CD4-positive, alpha-beta T cell (primary cell): ENCODE results near the gene PLCB1. TPM values are rescaled to one million over a fixed set of nuclear protein-coding genes. Genes with fewer than 3 reads are reported as not detected.

ENCODE experiments used
- ATAC-seq: fragments of 200-7000 bp; cut with Tn5 transposase; one replicate; pipeline ENCODE4 v1.10.0; 2022; ENCODE audit warnings: mild to moderate bottlenecking; ENCODE audit not compliant: poor library complexity
- CTCF ChIA-PET: fragments of 350-600 bp; sonication (Branson Sonifier 250); formaldehyde crosslinking; loops from one replicate; lab custom pipeline; 2021; ENCODE audit warnings: antibody characterized with exemption, inconsistent platforms; lab: Charles Lee
- POLR2A ChIA-PET: fragments of 350-600 bp; sonication (Branson Sonifier 250); formaldehyde crosslinking; loops from one replicate; lab custom pipeline; 2021; ENCODE audit warnings: antibody characterized with exemption, inconsistent platforms; lab: Charles Lee
- DNase-seq, 14 experiments: peaks; one replicate each; pipeline ENCODE4 v3.0.0-alpha.2; 2013 to 2020; ENCODE audit warnings: mixed read lengths in 2 of 14
- H3K27ac ChIP-seq, 2 donors: one replicate each; pipeline versions ENCODE4 v1.5.1 to v1.7.0; 2013; ENCODE audit warnings: low read length in 2 of 2, low read depth in 1 of 2, mild to moderate bottlenecking in 1 of 2
- H3K27me3 ChIP-seq, 2 experiments: 1 replicate in 1 of 2; 2 replicates in 1 of 2; pipeline versions ENCODE4 v1.6.1 to v1.7.0; 2013; ENCODE audit warnings: low read length in 2 of 2, control low read depth in 1 of 2, mild to moderate bottlenecking in 1 of 2, moderate library complexity in 1 of 2; ENCODE audit not compliant: insufficient read depth in 2 of 2, control insufficient read depth in 1 of 2
- H3K36me3 ChIP-seq: one replicate; pipeline ENCODE4 v1.6.1; 2013; ENCODE audit warnings: low read length, control low read depth; ENCODE audit not compliant: insufficient read depth
- H3K4me1 ChIP-seq: one replicate; pipeline ENCODE4 v1.6.1; 2013; ENCODE audit warnings: low read length, control low read depth; ENCODE audit not compliant: insufficient read depth
- H3K4me3 ChIP-seq: one replicate; pipeline ENCODE4 v1.5.1; 2013; ENCODE audit warnings: mild to moderate bottlenecking, low read length, moderate library complexity
- H3K9me3 ChIP-seq, 2 experiments: 1 replicate in 1 of 2; 2 replicates in 1 of 2; pipeline versions ENCODE4 v1.6.1 to v1.7.0; 2013; ENCODE audit warnings: low read length in 2 of 2, mild to moderate bottlenecking in 2 of 2, control low read depth in 1 of 2, moderate library complexity in 1 of 2; ENCODE audit not compliant: control insufficient read depth in 1 of 2, insufficient read depth in 1 of 2
- H3K27ac Mint-ChIP-seq: one replicate; pipeline ENCODE4 v1.8.0; 2020; ENCODE audit warnings: mixed read lengths
- H3K27me3 Mint-ChIP-seq: one replicate; pipeline ENCODE4 v1.8.0; 2021; ENCODE audit warnings: mixed read lengths
- H3K36me3 Mint-ChIP-seq: one replicate; pipeline ENCODE4 v1.8.0; 2021; ENCODE audit warnings: low read depth, mixed read lengths
- H3K4me1 Mint-ChIP-seq: one replicate; pipeline ENCODE4 v1.8.0; 2021; ENCODE audit warnings: low read depth, mixed read lengths
- H3K4me3 Mint-ChIP-seq: one replicate; pipeline ENCODE4 v1.8.0; 2020; ENCODE audit warnings: mild to moderate bottlenecking, mixed read lengths
- H3K9me3 Mint-ChIP-seq: one replicate; pipeline ENCODE4 v1.8.0; 2020; ENCODE audit warnings: mixed read lengths
- CTCF ChIP-seq: fragments of 200-600 bp; IDR thresholded peaks from one replicate; pipeline ENCODE4 v1.8.0; 2022; ENCODE audit warnings: antibody characterized with exemption, mild to moderate bottlenecking
- intact Hi-C, 2 experiments: fragments of 100-400 bp; cut with DNase I in 1 of 2; cut with micrococcal nuclease in 1 of 2; formaldehyde crosslinking; loops; one replicate each; pipeline versions ENCODE4 v1.15.1 to v1.9.0; 2023 to 2025; cut with DNase I, micrococcal nuclease
- total RNA-seq, 174 experiments: library from RNA in 2 of 174; stranded (reverse) in 2 of 174; gene quantifications; one replicate each; pipeline ENCODE4 v1.2.3 and lab custom pipeline; 2021 to 2026

The PLCB1 gene
- total RNA-seq, 2 experiments from 2014 or later, result 3.8 to 5.6 TPM

GRCh38 chr20:8880085-8880853 lies 748.2 kb downstream of the PLCB1 start:
- TF ChIP-seq CTCF, result no peak
- H3K9me3 ChIP-seq, result no peaks in the 10 kb centered on the region
- H3K36me3 ChIP-seq, result no peaks in the 10 kb centered on the region
- CTCF ChIA-PET, result interaction anchor here (0.6 to 1.3 kb wide), 3 partner anchors 38 to 1189 kb away, joined by 3 read pairs; no protein-coding TSS in a partner anchor
- no peaks in the 10 kb centered on the region for H3K27me3 ChIP-seq
- Mint-ChIP-seq H3K36me3 (no peaks in the 10 kb centered on the region), H3K4me1 (no peaks in the 10 kb centered on the region), H3K27ac (no peak overlapping the region), H3K27me3 (no peaks in the 10 kb centered on the region), H3K4me3 (no peak overlapping the region), H3K9me3 (no peaks in the 10 kb centered on the region)
- no peak overlapping the region for H3K4me3 ChIP-seq
- H3K4me1 ChIP-seq, result no peaks in the 10 kb centered on the region
- intact Hi-C loops, result no loop called here
- no peak overlapping the region for H3K27ac ChIP-seq
- ATAC-seq (no peak), DNase-seq (no peak)
- POLR2A ChIA-PET, result no interaction called here

- DNase-seq (no peak), ATAC-seq (no peak)
- Mint-ChIP-seq H3K27me3 (no peaks in the 10 kb centered on the region), H3K4me3 (no peak overlapping the region), H3K27ac (no peak overlapping the region), H3K36me3 (no peaks in the 10 kb centered on the region), H3K9me3 (peaks cover 17% of the 10 kb centered on the region), H3K4me1 (no peaks in the 10 kb centered on the region)
- H3K9me3 ChIP-seq, result peaks cover 0 to 15% of the 10 kb centered on the region in 2 experiments
- no peaks in the 10 kb centered on the region for H3K4me1 ChIP-seq
- ChIA-PET POLR2A (no interaction called here), CTCF (interaction anchor here (0.6 kb wide), 1 partner anchor 607 kb away, joined by 3 read pairs; no protein-coding TSS in a partner anchor)
- intact Hi-C loops, result no loop called here
- H3K27me3 ChIP-seq, result no peaks in the 10 kb centered on the region
- H3K4me3 ChIP-seq, result no peak overlapping the region
- no peak overlapping the region for H3K27ac ChIP-seq
- H3K36me3 ChIP-seq, result no peaks in the 10 kb centered on the region
- TF ChIP-seq CTCF, result no peak
These were observed 759.0 kb downstream of the PLCB1 start for GRCh38 chr20:8891039-8891438.

- H3K36me3 ChIP-seq, result no peaks in the 10 kb centered on the region
- H3K4me3 ChIP-seq, result no peak overlapping the region
- H3K27ac ChIP-seq, result no peak overlapping the region
- intact Hi-C loops, result no loop called here
- no peaks in the 10 kb centered on the region for H3K36me3 Mint-ChIP-seq
- ChIA-PET POLR2A (no interaction called here), CTCF (no interaction called here)
- TF ChIP-seq CTCF, result no peak
- no peaks in the 10 kb centered on the region for H3K4me1 Mint-ChIP-seq
- H3K9me3 ChIP-seq, result peaks cover 0 to 15% of the 10 kb centered on the region in 2 experiments
- no peak overlapping the region for H3K4me3 Mint-ChIP-seq
- H3K27me3 ChIP-seq, result no peaks in the 10 kb centered on the region
- DNase-seq, result no peak
- peaks cover 20% of the 10 kb centered on the region for H3K9me3 Mint-ChIP-seq
- ATAC-seq, result no peak
- no peak overlapping the region for H3K27ac Mint-ChIP-seq
- no peaks in the 10 kb centered on the region for H3K4me1 ChIP-seq
- no peaks in the 10 kb centered on the region for H3K27me3 Mint-ChIP-seq
These were observed 763.4 kb downstream of the PLCB1 start for GRCh38 chr20:8895472-8895871.
